Hematopoietic multipotent progenitor cell treated with erythropoietin and hydrocortisone succinate and interleukin-3 and kit ligand, for 6 days (in vitro differentiated cells): Measurements from ENCODE around the gene RSF1.

Experiments
- DNase-seq: peaks from one replicate; pipeline ENCODE4 v3.0.0-alpha.2; 2015

Gene RSF1

DNA sequence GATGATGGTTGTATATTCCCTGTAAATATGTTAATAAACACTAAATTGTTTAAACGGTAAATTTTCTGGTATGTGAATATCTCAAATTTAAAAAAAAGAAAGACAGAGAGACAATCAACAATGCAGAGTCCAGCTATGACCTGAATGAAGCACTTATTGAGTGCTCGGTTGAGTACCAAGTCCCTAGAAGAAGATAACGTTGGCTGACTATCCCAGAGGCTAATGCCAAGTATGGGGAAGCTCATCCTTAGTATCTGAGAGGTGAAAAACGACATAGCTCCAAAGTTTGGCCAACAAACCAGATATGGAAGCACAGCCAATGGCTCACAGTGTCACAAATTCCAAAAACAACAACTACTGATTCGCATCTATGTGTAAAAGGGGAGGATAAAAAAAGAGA is 71.3 kb downstream of the RSF1 start:
- no peak for DNase-seq

DNA sequence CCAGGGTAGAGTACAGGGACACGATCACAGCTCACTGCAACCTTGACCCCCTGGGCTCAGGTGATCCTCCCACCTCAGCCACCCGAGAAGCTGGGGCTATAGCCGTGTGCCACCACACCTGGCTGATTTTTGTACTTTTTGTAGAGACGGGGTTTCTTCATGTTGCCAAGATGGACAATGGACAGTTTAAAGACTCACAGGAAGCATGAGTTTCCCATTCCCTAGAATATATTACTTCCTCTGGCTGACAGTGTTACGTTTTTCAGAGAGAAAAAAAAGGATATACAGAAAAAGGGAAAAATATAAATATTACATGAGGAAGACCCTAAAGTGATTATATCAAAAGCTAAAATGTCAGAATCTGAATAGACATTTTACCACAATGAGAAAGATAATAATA is 72.3 kb downstream of the RSF1 start:
- DNase-seq = no peak

DNA sequence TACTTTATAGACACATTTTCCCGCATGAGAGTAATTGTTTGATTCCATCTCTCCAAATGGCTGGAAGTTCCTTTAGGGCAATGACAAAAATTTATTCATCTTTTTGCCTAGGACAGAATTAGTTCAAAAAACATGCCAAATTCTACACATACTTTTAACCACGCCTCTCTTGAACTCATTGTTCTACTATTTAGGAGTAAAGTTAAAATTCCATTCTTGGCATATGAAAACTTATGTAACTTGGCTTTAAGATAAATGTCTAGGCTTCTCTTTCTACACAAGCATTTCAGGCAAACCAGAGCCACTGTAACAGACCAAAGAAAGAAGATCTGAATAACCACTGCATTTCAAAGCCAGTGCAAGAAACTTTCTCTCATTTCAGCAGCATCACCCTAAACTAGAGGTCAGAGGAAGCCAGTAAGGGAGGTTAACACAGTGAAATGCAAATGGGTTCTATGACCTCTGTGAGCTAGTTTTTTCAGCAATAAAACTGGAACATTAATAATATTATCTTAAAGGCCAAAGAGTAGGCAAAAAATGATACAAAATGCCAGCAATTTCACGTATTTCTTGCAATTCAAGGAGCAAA is 73.0 kb downstream of the RSF1 start:
- DNase-seq = no peak

DNA sequence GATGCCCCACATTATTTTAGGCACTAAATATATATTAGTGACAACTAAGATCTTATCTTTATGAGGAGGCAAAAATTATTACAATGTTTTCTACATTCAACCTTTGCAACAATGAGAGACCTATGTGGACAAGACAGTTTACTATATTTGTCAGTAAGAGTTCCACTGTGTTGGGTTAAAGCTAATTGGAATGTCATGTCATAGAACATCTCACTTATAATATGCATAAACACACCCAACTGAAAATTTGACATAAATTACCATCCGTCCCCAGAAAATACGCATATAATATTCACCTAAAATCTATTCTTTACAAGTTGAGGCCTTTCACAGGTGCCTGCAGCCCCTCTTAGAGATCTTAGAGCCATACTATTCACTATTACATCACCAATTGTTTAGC is 84.0 kb downstream of the RSF1 start:
- DNase-seq = no peak

DNA sequence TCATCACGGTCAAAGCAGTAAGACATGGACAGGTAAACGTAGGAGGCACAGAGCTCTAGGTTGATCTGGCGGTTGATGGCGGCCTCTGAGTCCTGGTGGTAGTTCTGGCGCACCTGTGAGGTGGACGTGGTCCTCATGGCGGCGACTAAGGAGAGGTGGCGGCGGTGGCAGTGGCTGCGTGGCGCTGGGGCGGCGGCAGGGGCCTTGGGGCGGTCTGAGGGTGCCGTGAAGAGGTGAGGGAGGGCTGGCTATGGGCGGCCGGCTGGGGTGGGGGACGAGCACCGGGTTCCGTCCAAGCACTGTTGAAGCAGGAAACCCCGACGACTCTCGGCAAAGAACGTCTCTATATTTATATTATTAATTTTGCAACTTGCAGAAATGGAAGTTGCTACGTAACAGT is 85.6 kb downstream of the RSF1 start:
- DNase-seq = no peak

DNA sequence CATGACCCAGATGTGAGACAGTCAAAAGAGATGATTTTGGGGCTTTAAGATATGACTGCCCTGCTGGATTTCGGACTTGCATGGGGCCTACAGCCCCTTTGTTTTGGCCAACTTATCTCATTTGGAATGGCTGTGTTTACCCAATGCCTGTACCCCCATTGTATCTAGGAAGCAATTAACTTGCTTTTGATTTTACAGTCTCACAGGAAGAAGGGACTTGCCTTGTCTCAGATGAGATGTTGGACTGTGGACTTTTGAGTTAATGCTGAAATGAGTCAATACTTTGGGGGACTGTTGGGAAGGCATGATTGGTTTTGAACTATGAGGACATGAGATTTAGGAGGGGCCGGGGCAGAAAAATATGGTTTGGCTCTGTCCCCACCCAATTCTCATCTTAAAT is 88.4 kb downstream of the RSF1 start:
- DNase-seq = no peak

DNA sequence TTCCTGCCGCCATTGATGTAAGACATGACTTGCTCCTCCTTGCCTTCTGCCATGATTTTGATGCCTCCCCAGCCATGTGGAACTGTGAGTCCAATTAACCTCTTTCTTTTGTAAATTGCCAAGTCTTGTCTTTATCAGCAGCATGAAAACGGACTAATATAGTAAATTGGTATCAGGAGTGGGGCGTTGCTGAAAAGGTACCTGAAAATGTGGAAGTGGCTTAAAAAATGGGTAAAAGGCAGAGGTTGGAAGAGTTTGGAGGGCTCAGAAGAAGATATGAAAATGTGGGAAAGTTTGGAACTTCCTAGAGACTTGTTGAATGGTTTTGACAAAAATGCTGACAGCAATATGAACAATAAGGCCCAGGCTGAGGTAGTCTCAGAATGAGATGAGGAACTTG is 89.7 kb downstream of the RSF1 start:
- no peak for DNase-seq

DNA sequence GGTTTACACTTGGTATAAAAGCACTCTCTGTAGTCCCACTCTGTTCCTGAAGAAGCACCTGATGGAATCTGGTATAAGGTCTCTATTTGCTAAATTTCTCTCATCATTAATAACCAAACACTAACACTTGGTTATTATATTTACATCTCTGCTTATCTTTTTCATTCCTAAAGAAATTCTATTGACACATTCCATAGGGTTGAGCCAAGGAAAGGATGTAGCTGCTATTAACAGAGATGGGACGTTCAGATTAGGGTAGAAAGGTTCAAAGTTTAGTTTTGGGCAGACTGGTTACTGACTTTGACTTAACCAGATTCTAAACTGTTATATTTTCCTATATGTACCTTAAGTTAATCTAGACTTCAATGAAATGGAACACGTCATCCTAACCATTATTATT is 91.5 kb downstream of the RSF1 start:
- no peak for DNase-seq

DNA sequence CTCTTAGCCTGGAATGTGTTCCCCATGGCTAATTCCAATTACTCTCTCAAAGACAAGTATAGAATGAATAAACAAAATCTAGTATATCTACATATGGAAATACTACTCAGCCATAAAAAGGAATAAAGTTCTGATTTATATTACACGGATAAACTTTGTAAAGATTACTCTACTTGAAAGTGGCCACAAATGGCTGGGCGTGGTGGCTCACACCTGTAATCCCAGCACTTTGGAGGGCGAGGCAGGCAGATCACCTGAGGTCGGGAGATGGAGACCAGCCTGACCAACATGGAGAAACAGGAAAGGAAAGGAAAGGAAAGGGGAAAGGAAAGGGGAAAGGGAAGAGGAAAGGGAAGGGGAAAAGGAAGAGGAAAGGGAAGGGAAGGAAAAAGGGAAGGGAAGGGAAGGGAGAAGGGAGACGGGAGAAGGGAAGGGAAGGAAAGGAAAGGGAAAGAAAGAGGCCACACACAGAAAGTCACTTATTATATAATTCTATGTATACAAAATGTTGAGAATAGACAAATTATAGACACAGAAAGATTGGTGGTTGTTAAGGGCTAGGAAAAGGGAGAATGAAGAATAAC is 92.2 kb downstream of the RSF1 start:
- no peak for DNase-seq

DNA sequence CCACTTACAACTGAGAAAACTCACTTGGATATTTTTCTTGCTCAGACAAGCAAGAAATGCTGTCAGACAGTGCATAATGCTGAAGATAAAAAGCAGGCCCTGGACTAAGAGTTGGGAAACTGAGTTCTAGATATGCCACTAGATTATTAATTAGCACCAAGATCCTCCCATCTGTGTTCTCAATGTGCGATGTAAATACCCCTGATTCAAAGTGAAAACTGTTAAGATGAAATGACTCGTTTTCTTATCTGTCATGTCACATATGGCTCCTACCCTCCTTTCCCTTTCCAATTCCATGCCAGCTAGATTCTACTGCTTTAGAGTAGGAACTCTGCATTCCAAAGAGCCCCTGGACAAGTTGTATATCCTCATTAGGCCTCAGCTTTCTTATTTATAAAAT is 94.0 kb downstream of the RSF1 start:
- peak; percentile 37 for DNase-seq

DNA sequence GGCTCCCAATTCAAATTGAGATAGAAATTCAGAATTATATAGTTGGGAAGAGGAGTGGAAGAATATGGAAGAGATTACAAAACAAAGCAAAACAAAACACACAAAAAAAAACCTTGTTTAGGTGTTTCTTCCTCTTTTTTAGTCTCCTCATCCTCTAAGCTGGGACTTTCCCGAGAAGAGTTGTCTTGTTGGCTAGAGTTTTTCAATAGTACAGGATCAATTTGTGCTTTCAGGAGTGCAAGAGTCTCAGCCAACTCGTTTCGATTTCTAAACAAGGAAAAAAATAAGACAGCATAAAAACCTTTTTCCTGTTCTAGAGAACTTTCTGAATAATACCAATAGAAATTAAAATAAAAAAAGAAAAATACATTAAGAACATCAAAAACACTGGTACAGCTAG is 95.1 kb downstream of the RSF1 start:
- DNase-seq = no peak

DNA sequence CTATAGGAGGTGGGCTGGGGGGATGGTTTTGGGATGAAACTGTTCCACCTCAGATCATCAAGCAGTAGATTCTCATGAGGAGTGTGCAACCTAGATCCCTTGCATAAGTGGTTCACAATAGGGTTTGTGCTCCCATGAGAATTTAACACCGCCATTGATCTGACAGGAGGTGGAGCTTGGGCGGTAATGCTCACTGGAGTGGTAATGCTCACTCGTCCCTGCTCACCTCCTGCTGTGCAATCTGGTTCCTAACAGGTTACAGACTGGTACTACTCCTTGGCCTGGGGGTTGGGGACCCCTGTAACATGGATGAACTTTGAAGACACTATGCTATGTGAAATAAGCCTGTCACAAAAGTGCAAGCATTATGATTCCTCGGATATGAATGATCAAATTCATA is 95.9 kb downstream of the RSF1 start:
- DNase-seq = no peak

DNA sequence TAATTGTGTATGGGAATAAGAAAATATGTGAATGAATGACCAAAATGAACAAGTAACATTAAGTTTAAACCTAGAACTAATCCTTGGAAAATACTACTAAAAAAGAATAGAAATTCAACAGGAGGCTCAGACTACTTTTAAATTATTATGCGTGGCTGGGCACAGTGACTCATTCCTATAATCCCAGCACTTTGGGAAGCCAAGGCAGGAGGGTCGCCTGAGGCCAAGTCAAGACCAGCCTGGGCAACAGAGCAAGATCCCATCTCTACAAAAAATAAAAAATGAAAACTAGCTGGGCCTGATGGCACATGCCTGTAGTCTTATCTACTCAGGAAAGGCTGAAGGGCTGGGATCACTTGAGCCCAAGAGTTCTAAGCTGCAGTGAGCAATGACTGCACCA is 97.5 kb downstream of the RSF1 start:
- no peak for DNase-seq

DNA sequence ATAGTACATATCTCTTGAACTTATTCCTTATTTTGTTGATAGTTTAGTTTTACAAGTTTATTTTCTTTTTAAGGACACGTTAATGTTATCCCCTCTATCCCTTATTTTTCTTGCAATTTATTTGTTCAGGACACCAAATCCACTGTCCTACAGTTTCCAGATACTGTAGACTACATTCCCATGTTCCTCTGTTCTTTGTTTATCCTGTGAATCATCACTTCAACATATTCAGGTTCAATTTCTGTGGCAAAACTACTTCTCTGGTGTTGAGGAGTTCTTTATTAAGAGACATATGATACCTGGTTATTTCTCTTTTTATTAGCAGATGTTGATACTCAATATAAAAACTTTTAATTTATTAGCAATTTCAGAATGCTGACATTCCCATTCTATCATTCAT is 110.2 kb downstream of the RSF1 start:
- no peak for DNase-seq

DNA sequence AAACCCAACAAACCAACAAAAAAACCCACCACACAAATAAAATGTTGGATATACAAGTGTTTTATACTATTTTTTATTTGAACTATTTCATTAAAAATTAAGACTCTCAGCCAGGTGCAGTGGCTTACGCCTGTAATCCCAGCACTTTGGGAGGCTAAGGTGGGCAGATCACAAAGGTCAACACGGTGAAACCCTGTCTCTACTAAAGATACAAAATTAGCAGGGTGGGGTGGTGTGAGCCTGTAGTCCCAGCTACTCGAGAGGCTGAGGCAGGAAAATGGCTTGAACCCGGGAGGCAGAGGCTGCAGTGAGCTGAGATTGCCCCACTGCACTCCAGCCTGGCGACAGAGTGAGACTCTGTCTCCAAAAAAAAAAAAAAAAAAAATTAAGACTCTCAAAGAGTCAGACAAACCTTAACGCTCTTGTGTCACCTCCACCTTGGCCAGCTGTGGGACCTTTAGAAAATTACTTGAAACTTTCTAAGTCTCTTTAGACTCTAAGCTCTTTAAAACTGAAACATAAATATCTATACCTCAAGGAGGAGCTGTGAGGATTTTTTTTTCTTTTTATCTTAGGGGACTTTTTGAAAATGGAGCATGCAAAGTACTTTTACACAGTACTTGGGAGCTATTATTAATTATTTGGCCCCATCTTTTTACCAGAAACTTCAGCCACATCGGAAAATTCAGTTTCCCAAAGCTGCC is 114.5 kb downstream of the RSF1 start:
- no peak for DNase-seq

DNA sequence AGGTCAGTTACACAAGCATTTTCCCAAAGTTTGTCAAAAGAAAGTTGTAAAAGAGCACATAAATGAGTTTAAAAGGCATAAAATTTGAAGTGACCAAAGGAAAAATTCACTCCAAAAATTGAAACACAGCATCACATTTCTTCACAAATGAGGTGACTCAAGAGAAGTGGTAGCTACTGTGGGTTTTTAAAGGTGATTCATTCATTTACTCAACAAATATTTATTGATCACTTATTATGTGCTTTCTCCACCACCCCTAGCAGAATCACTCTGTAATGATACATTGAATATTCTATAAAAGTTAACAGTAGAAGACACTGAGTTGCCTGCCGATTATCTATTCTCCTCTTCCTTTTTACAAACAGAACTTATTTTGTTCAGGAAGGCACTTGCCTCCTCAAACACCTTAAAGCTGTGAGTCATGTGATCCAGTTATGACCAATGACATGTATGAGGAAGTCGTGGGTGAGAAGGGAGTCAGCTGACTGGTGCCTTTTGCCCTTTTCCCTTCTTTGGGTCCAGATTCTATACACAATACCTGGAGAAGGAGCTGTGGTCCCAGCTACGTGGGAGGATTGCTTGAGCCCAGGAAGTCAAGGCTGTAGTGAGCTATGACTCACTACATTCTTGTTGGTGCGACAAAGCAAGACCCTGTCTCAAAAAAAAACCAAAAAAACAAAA is 115.2 kb downstream of the RSF1 start:
- no peak for DNase-seq

DNA sequence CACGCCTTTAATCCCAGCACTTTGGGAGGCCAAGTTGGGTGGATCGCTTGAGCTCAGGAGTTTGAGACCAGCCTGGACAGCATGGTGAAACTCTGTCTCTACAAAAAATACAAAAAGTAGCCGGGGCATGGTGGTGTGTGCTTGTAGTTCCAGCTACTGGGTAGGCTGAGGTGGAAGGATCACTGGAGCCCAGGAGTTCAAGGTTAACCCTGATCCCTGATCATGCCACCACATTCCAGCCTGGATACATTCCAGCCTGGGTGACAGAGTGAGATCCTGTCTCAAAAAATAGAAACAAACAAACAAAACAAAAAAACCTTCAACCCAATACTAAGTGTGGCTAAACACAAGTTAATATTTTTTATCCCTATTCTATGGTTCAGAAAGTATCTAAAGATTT is 116.5 kb downstream of the RSF1 start:
- DNase-seq = no peak

DNA sequence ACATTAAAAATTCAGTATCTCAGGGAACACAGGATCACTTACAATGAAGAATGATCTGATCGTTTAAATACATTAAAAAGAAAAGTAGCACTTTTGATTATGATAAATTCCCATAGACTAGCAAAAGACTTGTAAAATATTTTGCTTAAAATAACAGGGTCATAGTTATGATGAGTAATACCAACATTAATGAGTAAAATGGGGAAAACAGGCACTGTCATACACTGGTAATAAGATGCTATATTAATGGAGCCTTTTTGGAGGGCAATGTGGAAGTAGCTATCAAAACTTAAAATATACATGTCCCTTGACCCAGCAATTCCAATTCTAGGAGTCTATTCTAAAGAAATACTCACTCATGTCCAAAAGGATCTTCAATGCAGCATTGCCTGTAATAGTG is 121.1 kb downstream of the RSF1 start:
- no peak for DNase-seq

DNA sequence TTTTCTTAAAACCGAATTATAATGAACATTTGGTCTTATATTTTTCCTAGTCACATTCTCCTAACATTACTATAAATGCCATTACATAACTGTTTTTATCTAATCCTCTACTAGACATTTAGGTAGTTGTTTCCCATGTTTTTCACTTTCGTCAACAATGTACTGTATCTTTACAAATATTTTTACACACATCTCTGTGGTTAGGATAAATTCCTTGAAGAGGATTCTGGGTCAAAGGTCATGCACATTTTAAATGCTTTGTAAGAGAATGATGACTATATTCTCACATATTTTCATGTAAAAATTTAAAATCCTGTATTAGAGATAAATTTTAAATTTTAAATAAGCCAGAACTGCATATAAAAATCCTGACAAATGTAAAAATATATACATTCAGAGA is 121.6 kb downstream of the RSF1 start:
- DNase-seq = no peak

DNA sequence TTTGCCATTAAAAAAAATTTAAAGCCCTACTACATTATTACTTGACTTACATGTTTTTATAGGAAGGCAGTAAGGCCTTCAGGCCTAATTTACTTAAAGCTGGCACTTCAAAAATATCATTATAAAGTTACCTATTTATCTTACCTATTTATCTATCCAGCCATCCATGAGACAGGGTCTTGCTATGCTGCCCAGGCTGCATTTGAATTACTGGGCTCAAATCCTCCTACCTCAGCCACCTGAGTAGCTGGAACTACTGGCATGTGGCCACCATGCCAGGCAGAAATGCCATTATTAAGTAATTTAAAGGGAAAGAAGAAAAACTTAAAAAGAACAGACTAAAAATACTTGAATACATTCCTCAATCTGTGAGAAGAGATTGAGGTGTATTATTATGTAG is 122.7 kb downstream of the RSF1 start:
- DNase-seq = no peak

DNA sequence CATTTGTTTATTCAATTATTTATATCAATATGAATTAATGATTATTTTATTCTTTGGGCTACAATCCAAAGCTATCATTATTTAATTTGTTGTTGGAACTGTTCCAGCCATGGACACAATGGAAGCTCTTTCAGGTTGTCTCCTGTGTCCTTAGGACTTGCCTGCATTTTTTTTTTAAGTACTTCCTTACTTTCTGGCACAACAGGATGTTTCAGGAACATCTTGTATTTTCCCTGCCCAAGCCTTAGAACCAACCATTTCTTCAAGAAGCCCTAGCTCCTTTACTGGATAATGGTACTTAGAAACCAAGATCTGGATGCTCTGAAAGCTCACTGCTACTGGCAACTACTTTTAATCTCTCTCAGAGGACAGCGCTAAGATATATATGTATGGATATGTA is 125.1 kb downstream of the RSF1 start:
- no peak for DNase-seq

DNA sequence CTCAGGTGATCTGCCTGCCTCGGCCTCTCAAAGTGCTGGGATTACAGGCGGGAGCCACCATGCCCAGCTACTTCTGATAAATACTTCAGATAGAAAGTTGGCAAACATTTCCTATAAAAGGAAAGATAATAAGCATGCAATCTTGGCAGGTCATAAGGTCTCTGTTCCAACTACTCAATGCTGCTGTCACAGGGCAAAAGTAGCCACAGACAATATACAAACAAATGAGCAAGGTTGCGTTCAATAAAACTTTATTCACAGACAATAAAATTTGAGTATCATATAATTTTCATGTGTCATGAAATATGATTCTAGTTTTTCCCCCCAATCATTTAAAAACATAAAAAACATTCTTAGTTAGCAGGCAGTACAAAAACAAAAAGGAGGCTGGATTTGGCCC is 129.9 kb downstream of the RSF1 start:
- no peak for DNase-seq

DNA sequence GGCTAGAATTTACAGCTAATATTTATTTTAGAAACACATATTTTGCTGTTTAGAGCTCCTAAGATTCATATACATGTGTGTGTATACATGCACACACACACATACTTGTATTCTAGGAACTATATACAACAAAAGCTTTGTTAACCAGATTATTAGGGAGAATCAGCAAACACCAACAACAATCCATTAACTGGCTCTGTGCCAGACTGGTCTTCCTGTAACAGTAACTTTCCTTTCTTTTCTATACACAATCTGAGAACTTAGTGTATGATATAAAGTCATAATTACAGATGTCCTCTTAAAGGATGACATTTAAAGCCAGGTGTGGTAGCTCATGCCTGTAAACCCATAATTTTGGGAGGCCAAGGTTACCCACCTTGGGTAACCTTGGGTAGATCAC is 133.4 kb downstream of the RSF1 start:
- no peak for DNase-seq

DNA sequence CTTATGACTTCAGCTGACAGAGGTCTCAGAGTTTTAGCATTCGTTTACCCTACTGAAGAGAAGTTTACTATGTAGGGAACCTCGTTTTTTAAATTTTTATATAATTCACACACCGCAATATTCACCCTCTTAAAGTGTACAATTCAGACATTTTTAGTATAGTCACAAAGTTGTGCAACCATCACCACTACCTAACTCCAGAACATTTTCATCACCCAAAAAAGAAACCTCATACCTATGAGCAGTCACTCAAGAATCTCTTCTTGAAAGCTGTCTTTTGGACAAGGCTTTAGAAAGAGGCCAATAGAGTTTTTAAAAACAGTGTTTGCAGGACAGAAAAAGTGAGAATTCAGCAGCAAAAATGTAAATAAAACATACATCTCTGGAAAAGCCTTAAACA is 143.4 kb downstream of the RSF1 start:
- no peak for DNase-seq
